Left ventricle myocardium inferior (tissue), 1 donor: Measurements from ENCODE around the gene PLCB2. TPM values are rescaled to one million over a fixed set of nuclear protein-coding genes. Genes with fewer than 3 reads are reported as not detected.
A peak's percentile ranks its signal among the peaks of the same experiment; 100 is the strongest.

Experiments used
- DNase-seq: peaks from one replicate; pipeline ENCODE4 v3.0.0-alpha.2; 2020
- H3K27ac ChIP-seq: fragments of 200-600 bp; replicated peaks from 2 replicates; pipeline ENCODE4 v1.8.0; 2021
- H3K27me3 ChIP-seq: fragments of 200-600 bp; 2 replicates; pipeline ENCODE4 v1.8.0; 2021; ENCODE audit warnings: low read depth
- H3K36me3 ChIP-seq: fragments of 200-600 bp; 2 replicates; pipeline ENCODE4 v1.8.0; 2021
- H3K4me1 ChIP-seq: fragments of 200-600 bp; 2 replicates; pipeline ENCODE4 v1.8.0; 2021
- H3K4me3 ChIP-seq: fragments of 200-600 bp; 2 replicates; pipeline ENCODE4 v1.8.0; 2021; ENCODE audit warnings: mild to moderate bottlenecking, moderate library complexity
- H3K9me3 ChIP-seq: fragments of 200-600 bp; replicated peaks from 2 replicates; pipeline ENCODE4 v1.8.0; 2021
- CTCF ChIP-seq: fragments of 200-600 bp; IDR thresholded peaks from 2 replicates; pipeline ENCODE4 v1.8.0; 2021; ENCODE audit warnings: antibody characterized with exemption, mild to moderate bottlenecking, borderline replicate concordance
- intact Hi-C: fragments of 100-400 bp; cut with micrococcal nuclease; formaldehyde crosslinking; loops from one replicate; pipeline ENCODE4 v1.11.0; 2022
- total RNA-seq: library from RNA; stranded (reverse); fragmentation: NEBNext Ultra II Directional; extraction: Animal tissue kit (Norgen Biotek cat#: 25700); gene quantifications from one replicate; pipeline ENCODE4 v1.2.1, GENCODE V29; 2021
- donor health status: DM: no; HTN: yes; CAD: no; lungs with severe emphysema.

PLCB2 gene
- total RNA-seq, 1 donor from 2014 or later: 8.5 TPM

DNA sequence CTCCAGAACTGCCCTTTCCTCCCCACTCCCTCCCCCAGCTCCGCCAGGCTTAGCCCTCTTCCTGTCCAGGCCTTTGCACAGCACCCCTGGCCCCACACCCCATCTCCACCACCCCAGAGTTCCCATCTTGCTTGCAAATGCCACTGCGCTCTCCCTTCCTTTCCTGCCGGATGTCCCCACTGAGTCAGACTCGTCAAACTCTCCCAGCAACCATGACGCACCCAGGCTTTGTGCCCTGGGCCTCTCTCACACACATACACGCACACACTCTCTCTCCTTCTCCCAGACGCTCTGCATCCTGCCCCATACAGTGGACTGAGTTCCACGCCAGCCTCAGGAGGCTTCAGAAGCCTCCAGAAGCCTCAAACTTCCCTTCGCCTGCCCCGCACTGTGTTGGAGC lies 35.8 kb upstream of the PLCB2 start:
- no peaks in the 10 kb centered on the region for H3K27me3 ChIP-seq
- H3K4me3 ChIP-seq: no peak overlapping the region
- no peaks in the 10 kb centered on the region for H3K9me3 ChIP-seq
- no peak for DNase-seq
- no peaks in the 10 kb centered on the region for H3K36me3 ChIP-seq
- H3K27ac ChIP-seq: peak overlapping the region; percentile 99
- intact Hi-C loops: loop anchor here (10.0 kb wide), 1 partner anchor 81 kb away; no protein-coding TSS in a partner anchor
- H3K4me1 ChIP-seq: peaks cover 72% of the 10 kb centered on the region
- no peak for TF ChIP-seq CTCF

DNA sequence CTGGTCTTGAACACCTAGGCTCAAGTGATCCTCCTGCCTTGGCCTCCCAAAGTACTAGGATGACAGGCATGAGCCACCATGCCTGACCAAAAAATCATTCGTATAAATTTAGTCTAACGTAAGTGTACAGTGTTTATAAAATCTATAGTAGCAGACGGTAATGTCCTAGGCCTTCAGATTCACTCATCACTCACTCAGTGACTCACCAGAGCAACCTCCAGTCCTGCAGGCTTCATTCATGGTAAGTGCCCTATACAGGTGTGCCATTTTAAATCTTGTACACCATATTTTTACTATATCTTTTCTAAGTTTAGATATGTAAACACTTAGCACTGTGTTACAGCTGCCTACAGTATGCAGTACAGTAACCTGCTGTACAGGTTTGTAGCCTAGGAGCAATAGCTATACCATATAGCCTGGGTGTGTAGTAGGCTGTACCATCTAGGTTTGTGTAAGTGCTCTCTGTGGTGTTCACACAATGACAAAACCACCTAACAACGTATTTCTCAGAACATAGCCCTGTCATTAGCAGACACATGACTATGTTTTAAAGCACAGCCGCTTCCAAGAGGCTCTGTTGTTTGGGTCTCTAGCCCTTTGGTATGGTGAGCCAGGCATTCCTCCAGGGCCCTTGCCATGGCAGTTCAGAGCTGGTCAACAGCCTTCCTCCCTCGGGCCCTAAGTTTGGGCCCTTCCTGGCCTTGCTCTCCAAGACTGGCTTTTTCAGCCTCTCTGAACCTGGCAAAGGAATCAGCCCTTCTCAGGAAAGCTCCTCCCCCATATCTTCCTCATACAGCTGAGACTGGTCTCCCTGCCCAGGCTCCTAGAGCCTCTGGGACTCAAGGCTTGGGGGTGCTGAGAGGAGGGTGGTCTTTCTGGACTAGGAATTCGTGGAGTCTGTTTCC lies 34.9 kb upstream of the PLCB2 start:
- no peak overlapping the region for H3K4me3 ChIP-seq
- intact Hi-C loops: loop anchor here (10.0 kb wide), 1 partner anchor 82 kb away; no protein-coding TSS in a partner anchor
- DNase-seq: no peak
- peak overlapping the region; percentile 99 for H3K27ac ChIP-seq
- no peaks in the 10 kb centered on the region for H3K9me3 ChIP-seq
- no peaks in the 10 kb centered on the region for H3K27me3 ChIP-seq
- no peak for TF ChIP-seq CTCF
- no peaks in the 10 kb centered on the region for H3K36me3 ChIP-seq
- peaks cover 75% of the 10 kb centered on the region for H3K4me1 ChIP-seq

GRCh38 chr15:40340740-40341400 lies 33.1 kb upstream of the PLCB2 start, which contains the start of gene CCDC9B:
Gene CCDC9B (minus strand): TSS chr15:40340939. CDS start chr15:40340819, 120 bp downstream.
- H3K27ac ChIP-seq: peak within 1 kb of the TSS; percentile 99
- no peak for TF ChIP-seq CTCF
- H3K27me3 ChIP-seq: no peaks in the 10 kb centered on the region
- no peaks in the 10 kb centered on the region for H3K9me3 ChIP-seq
- peak within 1 kb of the TSS; percentile 72 for H3K4me3 ChIP-seq
- H3K4me1 ChIP-seq: peaks cover 93% of the 10 kb centered on the region
- DNase-seq: peak; percentile 91
- peaks cover 11% of the 10 kb centered on the region for H3K36me3 ChIP-seq
- intact Hi-C loops: loop anchor here (10.0 kb wide), 1 partner anchor 84 kb away; no protein-coding TSS in a partner anchor

DNA sequence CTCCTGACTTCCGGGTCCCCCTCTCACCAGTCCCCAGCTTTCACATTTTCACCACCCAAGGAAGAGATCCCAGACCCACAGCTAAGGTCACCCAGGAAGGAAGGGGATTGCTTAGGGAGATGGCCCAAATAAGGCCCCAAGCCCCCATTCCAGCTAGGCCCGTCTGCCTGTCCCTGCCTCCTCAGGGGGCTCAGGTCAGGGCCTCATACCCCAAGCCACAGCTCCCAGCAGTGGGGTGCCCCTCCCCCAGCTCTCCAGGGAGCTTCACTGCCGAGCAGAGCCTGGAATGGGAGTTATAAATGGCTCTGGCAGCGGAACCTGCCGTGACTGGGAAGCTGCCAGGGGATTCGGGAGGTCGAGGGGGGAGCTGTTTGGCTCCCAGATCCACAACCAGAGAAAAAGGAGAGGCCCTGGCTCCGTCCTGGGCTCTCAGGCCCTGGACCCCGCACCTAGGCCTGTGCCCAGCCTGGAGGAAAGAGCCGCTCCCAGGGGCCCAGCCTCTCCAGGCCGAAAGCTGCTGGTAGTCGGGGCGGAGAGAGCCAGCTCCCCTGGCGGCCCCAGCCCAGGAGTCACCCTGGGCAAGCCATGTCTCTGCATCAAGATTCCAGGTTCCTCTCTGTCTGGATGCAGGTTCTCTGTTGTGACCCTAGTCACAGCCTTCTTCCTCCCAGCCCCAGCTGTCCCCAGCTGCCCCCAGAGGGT lies 32.5 kb upstream of the PLCB2 start:
- no peaks in the 10 kb centered on the region for H3K9me3 ChIP-seq
- peak overlapping the region; percentile 72 for H3K4me3 ChIP-seq
- DNase-seq: peak; percentile 90
- TF ChIP-seq CTCF: no peak
- H3K36me3 ChIP-seq: peaks cover 18% of the 10 kb centered on the region
- peak overlapping the region; percentile 99 for H3K27ac ChIP-seq
- H3K27me3 ChIP-seq: no peaks in the 10 kb centered on the region
- peaks cover 100% of the 10 kb centered on the region for H3K4me1 ChIP-seq
- intact Hi-C loops: loop anchor here (10.0 kb wide), 1 partner anchor 85 kb away; no protein-coding TSS in a partner anchor

DNA sequence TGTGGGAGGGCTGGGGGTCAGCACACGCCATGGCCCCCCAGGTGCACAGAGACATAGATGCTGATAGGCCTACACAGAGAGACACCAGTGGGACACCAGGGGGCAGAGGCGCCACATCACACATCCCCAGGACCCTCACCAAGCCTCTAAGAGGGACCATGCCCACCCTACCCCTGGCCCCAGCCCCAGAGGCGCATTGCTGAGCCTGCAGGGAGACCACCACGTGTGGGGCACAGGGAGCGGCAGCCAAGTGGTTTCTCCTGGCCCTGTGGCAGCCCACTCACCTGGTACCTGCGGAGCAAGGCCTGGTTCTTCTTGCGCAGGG lies 31.8 kb upstream of the PLCB2 start:
- H3K4me3 ChIP-seq: peak overlapping the region; percentile 72
- no peaks in the 10 kb centered on the region for H3K9me3 ChIP-seq
- H3K4me1 ChIP-seq: peaks cover 100% of the 10 kb centered on the region
- peaks cover 22% of the 10 kb centered on the region for H3K36me3 ChIP-seq
- intact Hi-C loops: no loop called here
- no peak for DNase-seq
- TF ChIP-seq CTCF: peak; percentile 41
- H3K27me3 ChIP-seq: no peaks in the 10 kb centered on the region
- H3K27ac ChIP-seq: peak overlapping the region; percentile 99
